Uterus (tissue), 4 donors: ENCODE data around the gene CLDN11. TPM values are rescaled to one million over a fixed set of nuclear protein-coding genes. Genes with fewer than 3 reads are reported as not detected.

Experiments
- DNase-seq, 2 donors: peaks; one replicate each; pipeline ENCODE4 v3.0.0-alpha.2; 2019 to 2020
- H3K27ac ChIP-seq, 2 donors: fragments of 200-600 bp; sonication (generic); 1 replicate in 1 of 2; 2 replicates in 1 of 2; pipeline ENCODE4 v1.5.1; 2016 to 2018
- H3K27me3 ChIP-seq, 2 donors: fragments of 200-600 bp; sonication (generic); one replicate each; pipeline ENCODE4 v1.5.1; 2018 to 2019; ENCODE audit warnings: control low read depth in 1 of 2
- H3K36me3 ChIP-seq, 2 donors: fragments of 200-600 bp; sonication (generic); one replicate each; pipeline ENCODE4 v1.5.1; 2019; ENCODE audit warnings: control low read depth in 1 of 2
- H3K4me1 ChIP-seq, 2 donors: fragments of 200-600 bp; sonication (generic); one replicate each; pipeline ENCODE4 v1.5.1; 2018 to 2019; ENCODE audit warnings: control low read depth in 1 of 2
- H3K4me3 ChIP-seq, 2 donors: fragments of 200-600 bp; sonication (generic); 1 replicate in 1 of 2; 2 replicates in 1 of 2; pipeline ENCODE4 v1.5.1; 2018 to 2019; ENCODE audit warnings: mild to moderate bottlenecking in 1 of 2
- H3K9me3 ChIP-seq, 2 donors: fragments of 200-600 bp; sonication (generic); one replicate each; pipeline ENCODE4 v1.5.1; 2019; ENCODE audit warnings: control low read depth in 1 of 2
- CTCF ChIP-seq, 4 experiments: fragments of 200-600 bp in 2 of 4; fragments of 450-650 bp in 2 of 4; sonication (generic) in 2 of 4; IDR thresholded peaks; one replicate each; pipeline ENCODE4 v1.5.1; 2016 to 2019; ENCODE audit warnings: antibody characterized with exemption in 4 of 4, mild to moderate bottlenecking in 2 of 4, moderate library complexity in 1 of 4
- POLR2A ChIP-seq, 2 donors: fragments of 450-650 bp; IDR thresholded peaks; one replicate each; pipeline ENCODE4 v1.6.1; 2016; ENCODE audit warnings: antibody characterized with exemption in 2 of 2, mild to moderate bottlenecking in 1 of 2, moderate library complexity in 1 of 2
- intact Hi-C: fragments of 100-400 bp; cut with DNase I; formaldehyde crosslinking; loops from one replicate; pipeline ENCODE4 v1.15.1; 2023; ENCODE audit warnings: low total_unique reads
- total RNA-seq, 4 donors: library from RNA; depleted of rRNA in 3 of 4; stranded (reverse); fragments of >200 nt in 3 of 4; gene quantifications; one replicate each; pipeline versions ENCODE4 v1.1.0 to v1.2.4, GENCODE V29; 2014 to 2023
- donor health status: DM: yes; HTN: yes; CAD: no.

Gene CLDN11
- 10 to 100 TPM in 3 of 4 donors, 1 to 10 TPM in 1; 5.4 to 73.2 (median 19.9) TPM for total RNA-seq

- Histone ChIP-seq H3K4me1 (peaks cover 0 to 9% of the 10 kb centered on the region in 2 donors), H3K9me3 (no peaks in the 10 kb centered on the region), H3K27me3 (no peaks in the 10 kb centered on the region), H3K4me3 (peak within 1 kb of the TSS; percentile 36 to 62), H3K36me3 (no peaks in the 10 kb centered on the region), H3K27ac (peak within 1 kb of the TSS; percentile 72 to 88)
- peak; percentile 58 for DNase-seq
- TF ChIP-seq POLR2A (IDR thresholded peaks at IDR 0.05) (peak in 1 of 2 donors; percentile 48), CTCF (IDR thresholded peaks at IDR 0.05) (no peak)
- intact Hi-C loops: loop anchor here (5.0 kb wide), 1 partner anchor 61 kb away; the partner anchor contains the start of gene SKIL
Measured at GRCh38 chr3:170418422-170419398, at the start of gene CLDN11. CLDN11 (plus strand) TSS chr3:170418868; CDS start chr3:170419067, 199 bp downstream.

GRCh38 chr3:170368921-170369320 is 49.7 kb upstream of the CLDN11 start:
- Histone ChIP-seq H3K27ac (no peak overlapping the region), H3K4me3 (no peak overlapping the region), H3K36me3 (no peaks in the 10 kb centered on the region), H3K27me3 (no peaks in the 10 kb centered on the region), H3K9me3 (no peaks in the 10 kb centered on the region), H3K4me1 (peaks cover 0 to 11% of the 10 kb centered on the region in 2 donors)
- peak in 2 of 4 experiments; percentile 24 to 32 for TF ChIP-seq CTCF (IDR thresholded peaks at IDR 0.05)
- TF ChIP-seq POLR2A (IDR thresholded peaks at IDR 0.05): no peak
- intact Hi-C loops: no loop called here
- no peak for DNase-seq

- intact Hi-C loops: no loop called here
- TF ChIP-seq POLR2A (IDR thresholded peaks at IDR 0.05): no peak
- no peak for TF ChIP-seq CTCF (IDR thresholded peaks at IDR 0.05)
- H3K27ac ChIP-seq: no peak overlapping the region
- no peaks in the 10 kb centered on the region for H3K9me3 ChIP-seq
- no peak overlapping the region for H3K4me3 ChIP-seq
- H3K4me1 ChIP-seq: no peaks in the 10 kb centered on the region
- no peaks in the 10 kb centered on the region for H3K36me3 ChIP-seq
- no peak for DNase-seq
- no peaks in the 10 kb centered on the region for H3K27me3 ChIP-seq
Measured at GRCh38 chr3:170372190-170372879, 46.3 kb upstream of the CLDN11 start.

GRCh38 chr3:170383567-170383966 is 35.1 kb upstream of the CLDN11 start:
- Histone ChIP-seq H3K4me1 (no peaks in the 10 kb centered on the region), H3K27me3 (no peaks in the 10 kb centered on the region), H3K36me3 (no peaks in the 10 kb centered on the region), H3K9me3 (no peaks in the 10 kb centered on the region), H3K27ac (no peak overlapping the region), H3K4me3 (no peak overlapping the region)
- TF ChIP-seq CTCF (IDR thresholded peaks at IDR 0.05) (no peak), POLR2A (IDR thresholded peaks at IDR 0.05) (no peak)
- no peak for DNase-seq
- intact Hi-C loops: no loop called here
